ENCODE results near the gene PSMB7. TPM values are rescaled to one million over a fixed set of nuclear protein-coding genes. Genes with fewer than 3 reads are reported as not detected.

PSMB7 gene
- total and polyA plus RNA-seq, 12 donors, result 148 to 308 (median 163) TPM

GRCh38 chr9:124344291-124345050 is 70.8 kb downstream of the PSMB7 start:
- WGBS, 2 donors, result 91 to 94% methylated on average over 29 of the region's 29 CpGs
- H3K27me3 ChIP-seq, result no peaks in the 10 kb centered on the region
- peaks cover 0 to 95% (median 11%) of the 10 kb centered on the region in 9 donors for H3K36me3 ChIP-seq
- TF ChIP-seq CTCF (IDR thresholded peaks at IDR 0.05), result no peak
- H3K9me3 ChIP-seq, result no peaks in the 10 kb centered on the region
- no peak for ATAC-seq
- DNase-seq, result no peak
- peaks cover 0 to 11% (median 6%) of the 10 kb centered on the region in 9 donors for H3K4me1 ChIP-seq
- no peak overlapping the region for H3K27ac ChIP-seq
- intact Hi-C loops (cut with DNase I), result no loop called here
- H3K4me3 ChIP-seq, result no peak overlapping the region

GRCh38 chr9:124343533-124344290 is 71.5 kb downstream of the PSMB7 start:
- ATAC-seq, result peak in 1 of 8 donors; percentile 6
- Histone ChIP-seq H3K9me3 (no peaks in the 10 kb centered on the region), H3K4me1 (peaks cover 0 to 11% (median 6%) of the 10 kb centered on the region in 9 donors), H3K27me3 (no peaks in the 10 kb centered on the region), H3K36me3 (peaks cover 0 to 93% (median 8%) of the 10 kb centered on the region in 9 donors), H3K4me3 (no peak overlapping the region), H3K27ac (peak overlapping the region in 2 of 10 donors; percentile 9 to 19)
- intact Hi-C loops (cut with DNase I), result no loop called here
- 86 to 87% methylated on average over 23 of the region's 23 CpGs for WGBS, 2 donors
- TF ChIP-seq CTCF (IDR thresholded peaks at IDR 0.05), result no peak
- DNase-seq, result no peak

GRCh38 chr9:124342776-124343485 is 72.3 kb downstream of the PSMB7 start:
- Histone ChIP-seq H3K27ac (peak overlapping the region in 4 of 10 donors; percentile 9 to 36 (median 18)), H3K36me3 (peaks cover 0 to 92% (median 2%) of the 10 kb centered on the region in 9 donors), H3K27me3 (no peaks in the 10 kb centered on the region), H3K9me3 (peaks cover 0 to 5% (median 0%) of the 10 kb centered on the region in 11 donors), H3K4me1 (peaks cover 0 to 11% (median 6%) of the 10 kb centered on the region in 9 donors), H3K4me3 (peak overlapping the region in 1 of 10 donors; percentile 14)
- no peak for TF ChIP-seq CTCF (IDR thresholded peaks at IDR 0.05)
- peak; percentile 33 to 66 (median 49) for ATAC-seq
- WGBS, 2 donors, result 51 to 59% methylated on average over 26 of the region's 26 CpGs
- DNase-seq, result peak; percentile 22 to 40
- intact Hi-C loops (cut with DNase I), result no loop called here

GRCh38 chr9:124342402-124342775 is 72.9 kb downstream of the PSMB7 start:
- Histone ChIP-seq H3K36me3 (peaks cover 0 to 92% (median 7%) of the 10 kb centered on the region in 9 donors), H3K27ac (peak overlapping the region in 2 of 10 donors; percentile 18 to 36), H3K9me3 (peaks cover 0 to 10% (median 4%) of the 10 kb centered on the region in 11 donors), H3K4me3 (no peak overlapping the region), H3K27me3 (no peaks in the 10 kb centered on the region), H3K4me1 (peaks cover 0 to 11% (median 6%) of the 10 kb centered on the region in 9 donors)
- 87 to 94% methylated on average over 11 of the region's 11 CpGs for WGBS, 2 donors
- ATAC-seq (no peak), DNase-seq (no peak)
- no peak for TF ChIP-seq CTCF (IDR thresholded peaks at IDR 0.05)
- intact Hi-C loops (cut with DNase I), result no loop called here
